ENCODE data around the gene C4orf54. TPM values are rescaled to one million over a fixed set of nuclear protein-coding genes. Genes with fewer than 3 reads are reported as not detected.

The C4orf54 gene
- total and polyA plus RNA-seq, 2 of the 4 experiments (the other 2 are of a cell fraction): not detected

DNA sequence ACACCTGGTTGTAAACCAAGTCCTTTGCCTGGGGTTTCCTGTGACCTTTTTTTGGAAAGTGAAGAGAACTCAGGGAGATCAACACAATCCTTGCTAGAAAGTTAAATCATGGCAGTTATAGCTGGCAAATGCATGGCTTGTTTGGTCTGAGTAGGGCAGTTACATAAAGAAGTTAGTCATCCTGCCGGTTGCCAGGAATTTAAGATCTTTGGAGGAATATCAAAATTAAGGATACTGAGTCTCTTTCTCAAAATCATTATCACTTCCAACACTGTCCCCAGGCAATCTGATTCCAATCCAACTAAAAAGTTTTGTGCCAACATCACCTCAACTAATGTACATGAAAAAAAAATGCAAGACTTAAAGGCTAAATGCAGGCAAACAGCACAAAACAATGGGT lies 40.3 kb downstream of the C4orf54 start:
- no peak overlapping the region for H3K4me2 ChIP-seq (ENCODE audit: low read depth, low read length)
- POLR2A ChIA-PET (ENCODE audit: unreplicated experiment): no interaction called here
- no peak overlapping the region for H4K8ac ChIP-seq (ENCODE audit: low read depth in 2 of 2, low read length in 2 of 2)
- no peak overlapping the region for H2BK5ac ChIP-seq (ENCODE audit: low read depth, low read length, poor library complexity, severe bottlenecking)
- no peak overlapping the region for H2BK120ac ChIP-seq (ENCODE audit: low read depth, low read length)
- intact Hi-C loops (cut with micrococcal nuclease): no loop called here
- in situ Hi-C loops (cut with MboI; ENCODE audit: low sequenced_read_pairs): no loop called here
- H3K4me3 ChIP-seq (ENCODE audit: insufficient read depth, low read depth, low read length): no peak overlapping the region
- no peak overlapping the region for H2AFZ ChIP-seq (replicated peaks; ENCODE audit: low read length, poor library complexity)
- H3K18ac ChIP-seq (ENCODE audit: low read depth, low read length): no peak overlapping the region
- dilution Hi-C loops (cut with HindIII; ENCODE audit: low sequenced_read_pairs, unreplicated experiment): no loop called here
- no peaks in the 10 kb centered on the region for H3K79me1 ChIP-seq (ENCODE audit: low read depth in 1 of 2, low read length in 2 of 2)
- H3K27me3 ChIP-seq (ENCODE audit: control insufficient read depth, insufficient read depth, low read length): peaks cover 1% of the 10 kb centered on the region; the same call in 1 of the 2 replicates
- H3K9me3 ChIP-seq (ENCODE audit: control insufficient read depth, insufficient read depth, low read length): no peaks in the 10 kb centered on the region
- no peak overlapping the region for H3K27ac ChIP-seq (ENCODE audit: insufficient read depth, low read length)
- no peaks in the 10 kb centered on the region for H3K36me3 ChIP-seq (ENCODE audit: control insufficient read depth, insufficient read depth, low read length)
- no peak overlapping the region for H3K56ac ChIP-seq (ENCODE audit: extremely low read depth, insufficient read depth, low read length)
- no CpG with 5 or more reads among the region's 1 CpG for WGBS, 2 experiments (ENCODE audit: extremely low coverage in 2 of 2, insufficient read length in 1 of 2)
- H2BK20ac ChIP-seq (ENCODE audit: low read depth, low read length): no peak overlapping the region
- H3K9me1 ChIP-seq (ENCODE audit: insufficient read depth, low read length): no peaks in the 10 kb centered on the region
- no peak for DNase-seq
- BruUV-seq (replicated peaks): no TSS peak
- no peak overlapping the region for H2BK15ac ChIP-seq (ENCODE audit: low read depth, low read length)
- H3K14ac ChIP-seq (replicated peaks; ENCODE audit: low read depth, low read length): no peak overlapping the region
- ATAC-seq (ENCODE audit: low read depth): no peak
- H4K91ac ChIP-seq (ENCODE audit: insufficient read depth, low read depth, low read length): no peak overlapping the region
- CTCF ChIA-PET: no interaction called here
- no peak overlapping the region for H2AK5ac ChIP-seq (ENCODE audit: low read depth, low read length)
- TF ChIP-seq FOS (IDR thresholded peaks at IDR 0.05; ENCODE audit: low read depth, low read length) (no peak), RCOR1 (IDR thresholded peaks at IDR 0.05; ENCODE audit: insufficient replicate concordance, low read length) (no peak)
- no peak overlapping the region for H3K23ac ChIP-seq (ENCODE audit: low read depth, low read length)
- no peak overlapping the region for H3K4ac ChIP-seq (ENCODE audit: low read depth, low read length)
- no peak overlapping the region for H3K9ac ChIP-seq (ENCODE audit: low read depth, low read length)
- no peaks in the 10 kb centered on the region for H3K4me1 ChIP-seq (ENCODE audit: control insufficient read depth, insufficient read depth, low read length)
- no peaks in the 10 kb centered on the region for H4K20me1 ChIP-seq (ENCODE audit: insufficient read depth, low read length)
- H4K5ac ChIP-seq (ENCODE audit: low read depth, low read length): no peak overlapping the region
- H2AK9ac ChIP-seq (replicated peaks; ENCODE audit: low read depth, low read length, poor library complexity): no peak overlapping the region

Data from IMR-90 (cell line).